HepG2 (cell line): ENCODE data around the gene BCL2L13. TPM values are rescaled to one million over a fixed set of nuclear protein-coding genes. Genes with fewer than 3 reads are reported as not detected.

Experiments
- DNMT1 ChIP-seq: sonication (generic); formaldehyde crosslinking; IDR thresholded peaks from 2 replicates; pipeline ENCODE4 v1.5.1; 2020; ENCODE audit warnings: mild to moderate bottlenecking, missing genetic modification reagents
- EP300 ChIP-seq, 3 experiments: sonication (generic) in 1 of 3; formaldehyde crosslinking in 1 of 3; IDR thresholded peaks; 2 replicates each; pipeline versions ENCODE4 v1.5.1 to v1.6.1; 2011 to 2020; ENCODE audit warnings: low read depth in 2 of 3, low read length in 2 of 3, borderline replicate concordance in 1 of 3, improper control_type of control experiment in 1 of 3, mild to moderate bottlenecking in 1 of 3, missing genetic modification reagents in 1 of 3, moderate library complexity in 1 of 3
- FOXK2 ChIP-seq: fragments of 450-650 bp; IDR thresholded peaks from 2 replicates; pipeline ENCODE4 v1.6.1; 2016
- KDM2A ChIP-seq: sonication (generic); formaldehyde crosslinking; IDR thresholded peaks from 2 replicates; pipeline ENCODE4 v1.4.0; 2020; ENCODE audit warnings: low read depth, missing genetic modification reagents, borderline replicate concordance
- MAF1 ChIP-seq: sonication (generic); formaldehyde crosslinking; IDR thresholded peaks from 2 replicates; pipeline ENCODE4 v1.5.0; 2020; ENCODE audit warnings: missing genetic modification reagents, borderline replicate concordance
- MIXL1 ChIP-seq: IDR thresholded peaks from 2 replicates; pipeline ENCODE4 v1.6.1; 2016
- MZF1 ChIP-seq: sonication (generic); formaldehyde crosslinking; IDR thresholded peaks from 2 replicates; pipeline ENCODE4 v1.8.1; 2023; ENCODE audit warnings: mild to moderate bottlenecking, missing genetic modification reagents, borderline replicate concordance
- NCOA1 ChIP-seq: sonication (generic); formaldehyde crosslinking; IDR thresholded peaks from 2 replicates; pipeline ENCODE4 v1.9.0; 2021; ENCODE audit warnings: missing genetic modification reagents
- NCOA5 ChIP-seq: sonication (generic); formaldehyde crosslinking; IDR thresholded peaks from 2 replicates; pipeline ENCODE4 v1.4.0; 2020; ENCODE audit warnings: missing genetic modification reagents
- NCOR1 ChIP-seq: fragments of 200-600 bp; sonication (generic); IDR thresholded peaks from 2 replicates; pipeline ENCODE4 v1.7.0; 2017; ENCODE audit warnings: antibody characterized with exemption, low read length, borderline replicate concordance
- PHF20 ChIP-seq: sonication (generic); formaldehyde crosslinking; IDR thresholded peaks from 2 replicates; pipeline ENCODE4 v1.5.0; 2020; ENCODE audit warnings: mild to moderate bottlenecking, missing genetic modification reagents
- SRSF1 ChIP-seq: fragments of 200-400 bp; formaldehyde crosslinking; optimal IDR thresholded peaks from 2 replicates; pipeline ENCODE3; 2017; ENCODE audit warnings: mild to moderate bottlenecking, low read depth, low read length, moderate library complexity
- ZFAT ChIP-seq: sonication (generic); formaldehyde crosslinking; conservative IDR thresholded peaks from 2 replicates; pipeline ENCODE4 v1.8.1; 2023; ENCODE audit warnings: missing genetic modification reagents, inconsistent platforms
- ZNF382 ChIP-seq: sonication (generic); formaldehyde crosslinking; IDR thresholded peaks from 2 replicates; pipeline ENCODE4 v1.5.0; 2020; ENCODE audit warnings: missing genetic modification reagents, mild to moderate bottlenecking, borderline replicate concordance
- ZNF446 ChIP-seq: sonication (generic); formaldehyde crosslinking; IDR thresholded peaks from 2 replicates; pipeline ENCODE4 v1.5.0; 2020; ENCODE audit warnings: mild to moderate bottlenecking, missing genetic modification reagents
- ZNF557 ChIP-seq: sonication (generic); formaldehyde crosslinking; IDR thresholded peaks from 2 replicates; pipeline ENCODE4 v1.4.0; 2020; ENCODE audit warnings: missing genetic modification reagents
- polyA plus RNA-seq, 8 experiments: library from polyadenylated mRNA; depleted of rRNA in 3 of 8; stranded (reverse) in 7 of 8; unstranded in 1 of 8; fragments of >200 nt; fragmentation: Illumina TruSeq in 4 of 8; extraction: Trizol in 4 of 8; gene quantifications; 2 replicates each; pipeline versions ENCODE4 v1.2.1 to v1.2.3, GENCODE V29; 2011 to 2016; ENCODE audit warnings: low read depth in 4 of 8, missing spikeins in 1 of 8, mixed read lengths in 1 of 8; ENCODE audit not compliant: insufficient read depth in 1 of 8
- total RNA-seq, 5 experiments: library from RNA; depleted of rRNA; stranded (reverse); fragments of >200 nt; fragmentation: Illumina TruSeq; extraction: Trizol; gene quantifications; 2 replicates each; pipeline ENCODE4 v1.2.3, GENCODE V29; 2016; ENCODE audit warnings: low read depth in 1 of 5
- TF ChIP-seq, protein P1 (sequence below), 2 experiments: sonication (generic) in 1 of 2; formaldehyde crosslinking in 1 of 2; IDR thresholded peaks; 2 replicates each; pipeline versions ENCODE4 v1.6.1 to v1.9.0; 2014 to 2022; ENCODE audit warnings: antibody characterized with exemption in 1 of 2, borderline replicate concordance in 1 of 2, inconsistent platforms in 1 of 2, low read depth in 1 of 2, missing genetic modification reagents in 1 of 2
- TF ChIP-seq, protein P2 (sequence below): IDR thresholded peaks from 2 replicates; pipeline ENCODE4 v1.6.1; 2016; ENCODE audit warnings: mild to moderate bottlenecking
- TF ChIP-seq, protein P3 (sequence below): sonication (generic); formaldehyde crosslinking; IDR thresholded peaks from 2 replicates; pipeline ENCODE4 v1.9.0; 2022; ENCODE audit warnings: missing genetic modification reagents, mild to moderate bottlenecking, borderline replicate concordance
- TF ChIP-seq, protein P4 (sequence below): IDR thresholded peaks from 2 replicates; pipeline ENCODE4 v1.6.1; 2012; ENCODE audit warnings: inconsistent platforms

The BCL2L13 gene
- total and polyA plus RNA-seq, 2 of the 13 experiments (the other 11 are each of a cell fraction or from before 2014, with no cell fraction given) = 13.5 to 14.6 TPM

DNA sequence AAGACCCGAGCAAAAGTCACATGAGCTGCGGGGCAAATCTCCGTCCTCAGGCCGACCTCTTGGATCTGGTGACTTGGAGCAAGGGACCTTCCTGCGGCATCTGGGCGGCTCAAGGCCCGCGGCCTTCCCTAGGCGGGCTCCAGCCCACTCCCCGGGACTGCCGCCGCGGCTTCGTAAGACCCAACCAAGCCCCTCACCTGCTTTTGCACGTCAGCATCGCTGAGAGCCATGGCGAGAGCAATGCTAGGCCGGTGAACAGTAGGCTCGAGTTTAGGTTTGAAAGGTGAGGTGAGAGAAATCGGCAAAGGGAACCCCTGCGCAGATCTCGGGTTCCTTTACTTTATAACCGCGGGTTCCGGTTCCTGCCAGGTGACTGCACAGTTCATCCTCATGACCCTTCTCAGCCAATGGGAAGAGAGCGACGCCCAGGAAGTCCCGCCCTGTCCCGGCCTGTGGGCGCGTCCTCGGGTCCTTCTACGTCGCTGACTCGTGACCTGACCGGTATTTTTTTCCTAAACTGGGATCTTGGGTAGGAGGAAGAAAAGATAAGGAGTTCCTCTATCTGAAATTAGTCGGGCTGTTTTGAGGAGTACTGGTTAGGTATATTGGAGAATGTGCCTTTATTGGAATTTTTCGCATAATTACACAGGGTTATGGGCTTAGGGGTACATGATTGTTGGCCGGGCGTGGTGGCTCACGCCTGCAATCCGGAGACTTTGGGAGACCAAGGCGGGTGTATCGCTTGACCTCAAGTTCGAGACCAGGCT is 10.0 kb upstream of the BCL2L13 start, which contains the start of gene ATP6V1E1 (continued):
- TF ChIP-seq, protein P1, sequence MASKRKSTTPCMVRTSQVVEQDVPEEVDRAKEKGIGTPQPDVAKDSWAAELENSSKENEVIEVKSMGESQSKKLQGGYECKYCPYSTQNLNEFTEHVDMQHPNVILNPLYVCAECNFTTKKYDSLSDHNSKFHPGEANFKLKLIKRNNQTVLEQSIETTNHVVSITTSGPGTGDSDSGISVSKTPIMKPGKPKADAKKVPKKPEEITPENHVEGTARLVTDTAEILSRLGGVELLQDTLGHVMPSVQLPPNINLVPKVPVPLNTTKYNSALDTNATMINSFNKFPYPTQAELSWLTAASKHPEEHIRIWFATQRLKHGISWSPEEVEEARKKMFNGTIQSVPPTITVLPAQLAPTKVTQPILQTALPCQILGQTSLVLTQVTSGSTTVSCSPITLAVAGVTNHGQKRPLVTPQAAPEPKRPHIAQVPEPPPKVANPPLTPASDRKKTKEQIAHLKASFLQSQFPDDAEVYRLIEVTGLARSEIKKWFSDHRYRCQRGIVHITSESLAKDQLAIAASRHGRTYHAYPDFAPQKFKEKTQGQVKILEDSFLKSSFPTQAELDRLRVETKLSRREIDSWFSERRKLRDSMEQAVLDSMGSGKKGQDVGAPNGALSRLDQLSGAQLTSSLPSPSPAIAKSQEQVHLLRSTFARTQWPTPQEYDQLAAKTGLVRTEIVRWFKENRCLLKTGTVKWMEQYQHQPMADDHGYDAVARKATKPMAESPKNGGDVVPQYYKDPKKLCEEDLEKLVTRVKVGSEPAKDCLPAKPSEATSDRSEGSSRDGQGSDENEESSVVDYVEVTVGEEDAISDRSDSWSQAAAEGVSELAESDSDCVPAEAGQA (IDR thresholded peaks at IDR 0.05; ENCODE audit: low read depth) = no peak
- TF ChIP-seq, protein P1 (CRISPR knock-in tag; IDR thresholded peaks at IDR 0.05; ENCODE audit: borderline replicate concordance) = 0 out of 2 replicates have a peak, but pooled peaks have one; percentile 35
- TF ChIP-seq DNMT1 (CRISPR knock-in tag) (no peak), MZF1 (CRISPR knock-in tag) (no peak), FOXK2 (no peak), ZNF557 (no peak), ZFAT (CRISPR knock-in tag) (no peak), NCOA1 (CRISPR knock-in tag) (no peak), NCOR1 (no peak), KDM2A (CRISPR knock-in tag) (peak; percentile 69; the same call in 1 of the 2 replicates), NCOA5 (no peak), MIXL1 (CRISPR knock-in tag) (no peak), ZNF446 (no peak), SRSF1 (peak; percentile 54), PHF20 (peak; percentile 93), MAF1 (0 out of 2 replicates have a peak, but pooled peaks have one; percentile 42), ZNF382 (CRISPR knock-in tag) (no peak), EP300 (IDR thresholded peaks at IDR 0.05; ENCODE audit: low read depth in 2 of 2, low read length in 2 of 2) (no peak), EP300 (CRISPR knock-in tag; IDR thresholded peaks at IDR 0.05; ENCODE audit: borderline replicate concordance) (no peak)
- TF ChIP-seq, protein P2, sequence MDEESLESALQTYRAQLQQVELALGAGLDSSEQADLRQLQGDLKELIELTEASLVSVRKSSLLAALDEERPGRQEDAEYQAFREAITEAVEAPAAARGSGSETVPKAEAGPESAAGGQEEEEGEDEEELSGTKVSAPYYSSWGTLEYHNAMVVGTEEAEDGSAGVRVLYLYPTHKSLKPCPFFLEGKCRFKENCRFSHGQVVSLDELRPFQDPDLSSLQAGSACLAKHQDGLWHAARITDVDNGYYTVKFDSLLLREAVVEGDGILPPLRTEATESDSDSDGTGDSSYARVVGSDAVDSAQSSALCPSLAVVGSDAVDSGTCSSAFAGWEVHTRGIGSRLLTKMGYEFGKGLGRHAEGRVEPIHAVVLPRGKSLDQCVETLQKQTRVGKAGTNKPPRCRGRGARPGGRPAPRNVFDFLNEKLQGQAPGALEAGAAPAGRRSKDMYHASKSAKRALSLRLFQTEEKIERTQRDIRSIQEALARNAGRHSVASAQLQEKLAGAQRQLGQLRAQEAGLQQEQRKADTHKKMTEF = 0 out of 2 replicates have a peak, but pooled peaks have one; percentile 35
- TF ChIP-seq, protein P3, sequence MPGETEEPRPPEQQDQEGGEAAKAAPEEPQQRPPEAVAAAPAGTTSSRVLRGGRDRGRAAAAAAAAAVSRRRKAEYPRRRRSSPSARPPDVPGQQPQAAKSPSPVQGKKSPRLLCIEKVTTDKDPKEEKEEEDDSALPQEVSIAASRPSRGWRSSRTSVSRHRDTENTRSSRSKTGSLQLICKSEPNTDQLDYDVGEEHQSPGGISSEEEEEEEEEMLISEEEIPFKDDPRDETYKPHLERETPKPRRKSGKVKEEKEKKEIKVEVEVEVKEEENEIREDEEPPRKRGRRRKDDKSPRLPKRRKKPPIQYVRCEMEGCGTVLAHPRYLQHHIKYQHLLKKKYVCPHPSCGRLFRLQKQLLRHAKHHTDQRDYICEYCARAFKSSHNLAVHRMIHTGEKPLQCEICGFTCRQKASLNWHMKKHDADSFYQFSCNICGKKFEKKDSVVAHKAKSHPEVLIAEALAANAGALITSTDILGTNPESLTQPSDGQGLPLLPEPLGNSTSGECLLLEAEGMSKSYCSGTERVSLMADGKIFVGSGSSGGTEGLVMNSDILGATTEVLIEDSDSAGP (CRISPR knock-in tag) = peak; percentile 86; the same call in 1 of the 2 replicates
- TF ChIP-seq, protein P4, sequence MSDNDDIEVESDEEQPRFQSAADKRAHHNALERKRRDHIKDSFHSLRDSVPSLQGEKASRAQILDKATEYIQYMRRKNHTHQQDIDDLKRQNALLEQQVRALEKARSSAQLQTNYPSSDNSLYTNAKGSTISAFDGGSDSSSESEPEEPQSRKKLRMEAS = peak; percentile 23; the same call in 1 of the 2 replicates
